Measurements from ENCODE around the gene RFX8.

RFX8 gene

DNA sequence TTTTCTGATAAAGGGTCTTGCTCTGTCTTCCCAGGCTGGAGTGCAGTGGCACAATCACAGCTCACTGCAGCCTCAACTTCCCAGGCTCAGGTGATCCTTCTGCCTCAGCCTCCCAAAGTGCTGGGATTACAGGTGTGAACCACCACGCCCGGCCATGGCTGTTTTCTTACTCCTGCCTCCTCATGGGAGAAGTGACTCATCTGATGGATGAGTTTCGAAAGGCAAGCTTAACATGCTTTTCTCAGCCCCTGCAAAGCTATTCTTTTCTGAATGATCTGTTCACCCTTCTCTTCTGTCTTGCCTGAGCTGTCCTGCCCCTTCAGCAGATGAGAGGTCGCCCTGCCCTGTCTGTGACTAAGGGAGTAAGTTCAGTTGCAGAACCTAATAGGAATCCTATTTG, 86.7 kb downstream of the RFX8 start:
- Histone ChIP-seq H3K27ac (ENCODE audit: low read depth, low read length) (no peak overlapping the region), H3K36me3 (ENCODE audit: low read length) (no peaks in the 10 kb centered on the region), H3F3A (ENCODE audit: insufficient read depth) (no peaks in the 10 kb centered on the region), H3K79me2 (ENCODE audit: insufficient read depth, low read length) (no peaks in the 10 kb centered on the region), H3K9me3 (ENCODE audit: insufficient read depth, low read length) (no peaks in the 10 kb centered on the region), H3K27me3 (ENCODE audit: low read length) (no peaks in the 10 kb centered on the region), H3K9ac (ENCODE audit: low read length) (no peak overlapping the region), H3K4me3 (ENCODE audit: insufficient read depth, low read length, poor library complexity, severe bottlenecking) (no peak overlapping the region), H4K20me1 (ENCODE audit: low read depth, low read length) (no peaks in the 10 kb centered on the region), H3K4me2 (ENCODE audit: low read depth, low read length, poor library complexity, severe bottlenecking) (no peak overlapping the region), H3K9me2 (replicated peaks; ENCODE audit: insufficient read depth, low read length) (no peaks in the 10 kb centered on the region), H2AFZ (ENCODE audit: low read depth, low read length, severe bottlenecking) (no peak overlapping the region)
- TF ChIP-seq, protein P1, sequence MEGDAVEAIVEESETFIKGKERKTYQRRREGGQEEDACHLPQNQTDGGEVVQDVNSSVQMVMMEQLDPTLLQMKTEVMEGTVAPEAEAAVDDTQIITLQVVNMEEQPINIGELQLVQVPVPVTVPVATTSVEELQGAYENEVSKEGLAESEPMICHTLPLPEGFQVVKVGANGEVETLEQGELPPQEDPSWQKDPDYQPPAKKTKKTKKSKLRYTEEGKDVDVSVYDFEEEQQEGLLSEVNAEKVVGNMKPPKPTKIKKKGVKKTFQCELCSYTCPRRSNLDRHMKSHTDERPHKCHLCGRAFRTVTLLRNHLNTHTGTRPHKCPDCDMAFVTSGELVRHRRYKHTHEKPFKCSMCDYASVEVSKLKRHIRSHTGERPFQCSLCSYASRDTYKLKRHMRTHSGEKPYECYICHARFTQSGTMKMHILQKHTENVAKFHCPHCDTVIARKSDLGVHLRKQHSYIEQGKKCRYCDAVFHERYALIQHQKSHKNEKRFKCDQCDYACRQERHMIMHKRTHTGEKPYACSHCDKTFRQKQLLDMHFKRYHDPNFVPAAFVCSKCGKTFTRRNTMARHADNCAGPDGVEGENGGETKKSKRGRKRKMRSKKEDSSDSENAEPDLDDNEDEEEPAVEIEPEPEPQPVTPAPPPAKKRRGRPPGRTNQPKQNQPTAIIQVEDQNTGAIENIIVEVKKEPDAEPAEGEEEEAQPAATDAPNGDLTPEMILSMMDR (IDR thresholded peaks at IDR 0.05; ENCODE audit: insufficient read depth, low read length, poor library complexity, severe bottlenecking): no peak
- no peak for TF ChIP-seq EZH2phosphoT487 (conservative IDR thresholded peaks at IDR 0.05; ENCODE audit: low read length)

DNA sequence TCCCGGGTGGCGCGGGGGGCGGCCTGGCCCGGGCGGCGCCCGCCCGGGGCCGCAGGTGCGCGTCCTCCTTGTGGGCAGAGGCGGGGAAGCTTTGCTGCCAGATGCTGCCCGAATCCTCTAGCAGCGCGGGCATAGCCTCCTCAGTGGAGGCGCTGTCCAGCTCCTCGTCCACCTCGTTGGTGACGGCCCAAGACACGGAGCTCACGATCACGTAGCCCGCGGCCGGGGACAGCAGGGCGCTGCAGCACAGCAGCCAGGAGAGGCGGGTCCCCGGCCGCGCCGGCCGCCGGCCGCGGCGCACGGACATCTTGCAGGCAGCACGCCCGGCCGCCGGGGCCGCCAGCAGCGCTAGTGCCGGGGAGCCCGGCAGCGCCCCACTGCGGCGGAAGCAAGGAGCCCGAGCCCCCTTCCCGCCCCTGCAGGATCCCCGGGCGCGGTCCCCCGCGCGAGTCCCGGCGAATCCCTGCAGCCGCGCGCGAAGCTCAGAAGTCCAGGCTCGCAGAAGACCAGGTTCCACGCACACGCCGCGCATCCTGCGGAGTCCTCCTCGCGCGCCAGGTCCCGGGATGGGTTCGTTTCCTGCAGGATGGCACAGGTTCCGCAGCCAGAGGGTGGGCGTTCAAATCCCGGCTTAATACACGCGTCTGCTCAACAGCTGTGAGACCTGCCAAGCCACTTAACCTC, 87.6 kb downstream of the RFX8 start, which contains the start of gene CREG2:
Gene CREG2 (minus strand): TSS at position 353 of the 684 bp plus-strand sequence. CDS start 46 bp downstream, at position 307.
- Histone ChIP-seq H3K9me2 (replicated peaks; ENCODE audit: insufficient read depth, low read length) (no peaks in the 10 kb centered on the region), H3K4me2 (ENCODE audit: low read depth, low read length, poor library complexity, severe bottlenecking) (no peak within 1 kb of the TSS), H3K4me3 (ENCODE audit: insufficient read depth, low read length, poor library complexity, severe bottlenecking) (no peak within 1 kb of the TSS), H2AFZ (ENCODE audit: low read depth, low read length, severe bottlenecking) (no peak within 1 kb of the TSS), H4K20me1 (ENCODE audit: low read depth, low read length) (no peaks in the 10 kb centered on the region), H3K27ac (ENCODE audit: low read depth, low read length) (no peak within 1 kb of the TSS), H3K36me3 (ENCODE audit: low read length) (no peaks in the 10 kb centered on the region), H3F3A (ENCODE audit: insufficient read depth) (no peaks in the 10 kb centered on the region), H3K27me3 (ENCODE audit: low read length) (no peaks in the 10 kb centered on the region), H3K9ac (ENCODE audit: low read length) (no peak within 1 kb of the TSS), H3K79me2 (ENCODE audit: insufficient read depth, low read length) (no peaks in the 10 kb centered on the region), H3K9me3 (ENCODE audit: insufficient read depth, low read length) (no peaks in the 10 kb centered on the region)
- TF ChIP-seq, protein P1 (IDR thresholded peaks at IDR 0.05; ENCODE audit: insufficient read depth, low read length, poor library complexity, severe bottlenecking): no peak
- no peak for TF ChIP-seq EZH2phosphoT487 (conservative IDR thresholded peaks at IDR 0.05; ENCODE audit: low read length)

DNA sequence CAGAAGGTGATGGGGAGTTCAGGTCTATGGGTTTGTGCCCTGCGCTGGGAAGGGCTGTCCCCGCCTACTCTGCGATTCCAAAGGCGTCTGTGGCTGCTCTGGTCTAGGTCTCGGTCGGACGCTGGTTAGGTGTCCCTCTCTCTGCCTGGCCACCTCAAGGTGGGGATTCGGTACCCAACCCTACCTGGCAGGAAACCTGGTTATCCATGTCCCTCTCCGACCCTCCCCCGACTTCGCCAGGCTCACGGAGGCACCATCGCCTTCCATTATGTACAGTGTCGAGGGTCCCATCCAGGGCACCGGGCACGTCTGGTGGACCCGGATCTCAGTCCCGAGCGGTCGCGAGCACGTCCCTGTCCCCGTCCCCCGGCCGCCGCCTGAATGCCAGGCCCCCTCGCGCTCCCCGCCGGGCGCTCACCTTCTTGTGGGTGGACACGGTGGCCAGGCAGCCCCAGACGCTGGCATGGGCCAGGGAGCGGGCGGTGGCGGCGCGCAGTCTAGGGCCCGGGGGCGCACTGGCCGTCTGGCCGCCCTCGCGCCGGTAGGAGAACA, 88.2 kb downstream of the RFX8 start:
- no peak overlapping the region for H3K4me2 ChIP-seq (ENCODE audit: low read depth, low read length, poor library complexity, severe bottlenecking)
- H3K9ac ChIP-seq (ENCODE audit: low read length): no peak overlapping the region
- no peaks in the 10 kb centered on the region for H3K9me3 ChIP-seq (ENCODE audit: insufficient read depth, low read length)
- H3F3A ChIP-seq (ENCODE audit: insufficient read depth): no peaks in the 10 kb centered on the region
- H2AFZ ChIP-seq (ENCODE audit: low read depth, low read length, severe bottlenecking): no peak overlapping the region
- H3K79me2 ChIP-seq (ENCODE audit: insufficient read depth, low read length): no peaks in the 10 kb centered on the region
- H3K9me2 ChIP-seq (replicated peaks; ENCODE audit: insufficient read depth, low read length): no peaks in the 10 kb centered on the region
- TF ChIP-seq EZH2phosphoT487 (conservative IDR thresholded peaks at IDR 0.05; ENCODE audit: low read length): no peak
- H3K27me3 ChIP-seq (ENCODE audit: low read length): no peaks in the 10 kb centered on the region
- no peaks in the 10 kb centered on the region for H4K20me1 ChIP-seq (ENCODE audit: low read depth, low read length)
- no peak overlapping the region for H3K4me3 ChIP-seq (ENCODE audit: insufficient read depth, low read length, poor library complexity, severe bottlenecking)
- no peak overlapping the region for H3K27ac ChIP-seq (ENCODE audit: low read depth, low read length)
- H3K36me3 ChIP-seq (ENCODE audit: low read length): no peaks in the 10 kb centered on the region

DNA sequence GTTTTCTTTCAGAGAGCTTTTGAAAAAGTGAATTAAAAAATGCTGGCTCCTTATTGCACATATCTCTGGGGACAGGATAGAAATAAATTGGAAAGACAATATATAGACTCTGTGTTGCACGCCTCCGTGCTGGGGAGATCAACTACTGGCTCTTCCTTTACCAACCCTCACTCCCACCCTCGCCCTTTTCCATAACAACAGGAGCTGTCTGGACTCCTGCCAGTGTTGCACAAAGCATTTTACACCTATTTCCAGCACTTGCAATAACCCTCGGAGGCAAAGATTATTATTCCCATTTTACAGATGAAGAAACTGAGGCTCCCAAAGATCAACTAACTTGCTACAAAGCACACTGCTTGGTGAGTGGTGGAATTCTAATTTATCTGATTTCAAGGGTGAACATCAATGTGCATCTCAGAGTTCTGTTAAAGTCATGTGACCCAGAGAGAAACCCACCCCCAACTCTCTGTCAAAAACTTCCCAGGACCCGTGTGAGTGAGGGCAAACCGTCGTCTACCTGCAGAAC, 91.8 kb downstream of the RFX8 start:
- no peak overlapping the region for H3K4me2 ChIP-seq (ENCODE audit: low read depth, low read length, poor library complexity, severe bottlenecking)
- no peaks in the 10 kb centered on the region for H3K27me3 ChIP-seq (ENCODE audit: low read length)
- H3F3A ChIP-seq (ENCODE audit: insufficient read depth): no peaks in the 10 kb centered on the region
- H3K9ac ChIP-seq (ENCODE audit: low read length): no peak overlapping the region
- no peaks in the 10 kb centered on the region for H3K9me2 ChIP-seq (replicated peaks; ENCODE audit: insufficient read depth, low read length)
- H3K9me3 ChIP-seq (ENCODE audit: insufficient read depth, low read length): no peaks in the 10 kb centered on the region
- no peak overlapping the region for H3K4me3 ChIP-seq (ENCODE audit: insufficient read depth, low read length, poor library complexity, severe bottlenecking)
- H2AFZ ChIP-seq (ENCODE audit: low read depth, low read length, severe bottlenecking): no peak overlapping the region
- no peak overlapping the region for H3K27ac ChIP-seq (ENCODE audit: low read depth, low read length)
- H3K79me2 ChIP-seq (ENCODE audit: insufficient read depth, low read length): no peaks in the 10 kb centered on the region
- TF ChIP-seq EZH2phosphoT487 (conservative IDR thresholded peaks at IDR 0.05; ENCODE audit: low read length): no peak
- TF ChIP-seq, protein P1 (IDR thresholded peaks at IDR 0.05; ENCODE audit: insufficient read depth, low read length, poor library complexity, severe bottlenecking): no peak
- H4K20me1 ChIP-seq (ENCODE audit: low read depth, low read length): no peaks in the 10 kb centered on the region
- no peaks in the 10 kb centered on the region for H3K36me3 ChIP-seq (ENCODE audit: low read length)

Data from SU-DHL-6 (cell line).